Gastrocnemius medialis (tissue), 4 donors: ENCODE data around the gene NUP205. TPM values are rescaled to one million over a fixed set of nuclear protein-coding genes. Genes with fewer than 3 reads are reported as not detected.
A peak's percentile ranks its signal among the peaks of the same experiment; 100 is the strongest.
"Not testable (repeated sequence)": the region's sequence is repeated elsewhere in the genome, so short reads cannot be mapped to it uniquely, and the experiment has no call there.

Experiments used
- ATAC-seq, 2 donors: fragments of 150-250 bp; one replicate each; pipeline ENCODE4 v1.9.1; 2016
- DNase-seq, 2 donors: peaks; one replicate each; pipeline ENCODE4 v3.0.0-alpha.2; 2019
- H3K27ac ChIP-seq, 4 donors: fragments of 200-600 bp; sonication (generic); 1 replicate in 1 of 4; 2 replicates in 3 of 4; pipeline ENCODE4 v1.5.1; 2016 to 2018; ENCODE audit warnings: mild to moderate bottlenecking in 2 of 4, moderate library complexity in 1 of 4
- H3K27me3 ChIP-seq, 3 donors: fragments of 200-600 bp; sonication (generic) in 2 of 3; 1 replicate in 1 of 3; 2 replicates in 2 of 3; pipeline versions ENCODE4 v1.5.1 to v1.6.0; 2016 to 2019; ENCODE audit warnings: mild to moderate bottlenecking in 1 of 3, moderate library complexity in 1 of 3
- H3K36me3 ChIP-seq, 2 donors: fragments of 200-600 bp; sonication (generic) in 1 of 2; one replicate each; pipeline ENCODE4 v1.5.1; 2017 to 2018
- H3K4me1 ChIP-seq, 2 donors: fragments of 200-600 bp; sonication (generic) in 1 of 2; one replicate each; pipeline ENCODE4 v1.5.1; 2016 to 2017; ENCODE audit warnings: mild to moderate bottlenecking in 2 of 2
- H3K4me3 ChIP-seq, 4 donors: fragments of 200-600 bp; sonication (generic) in 3 of 4; 1 replicate in 1 of 4; 2 replicates in 3 of 4; pipeline ENCODE4 v1.5.1; 2016 to 2019; ENCODE audit warnings: mild to moderate bottlenecking in 2 of 4
- H3K9me3 ChIP-seq, 3 donors: fragments of 200-600 bp; sonication (generic) in 2 of 3; 1 replicate in 1 of 3; 2 replicates in 2 of 3; pipeline ENCODE4 v1.5.1; 2016 to 2019
- CTCF ChIP-seq, 5 experiments: fragments of 450-650 bp in 3 of 5; fragments of 200-600 bp in 2 of 5; sonication (generic) in 2 of 5; IDR thresholded peaks in 4 of 5; conservative IDR thresholded peaks in 1 of 5; 1 replicate in 4 of 5; 2 replicates in 1 of 5; pipeline ENCODE4 v1.5.1; 2016 to 2019; ENCODE audit warnings: antibody characterized with exemption in 5 of 5, mild to moderate bottlenecking in 3 of 5, moderate library complexity in 3 of 5
- POLR2A ChIP-seq, 2 donors: fragments of 450-650 bp; IDR thresholded peaks; one replicate each; pipeline ENCODE4 v1.6.1; 2017; ENCODE audit warnings: antibody characterized with exemption in 2 of 2, mild to moderate bottlenecking in 2 of 2, moderate library complexity in 2 of 2
- in situ Hi-C, 4 donors: fragments of 200-750 bp; cut with MboI; loops; one replicate each; pipeline versions ENCODE4 v1.15.0 to v1.8.0; 2017; ENCODE audit warnings: low sequenced_read_pairs in 4 of 4
- intact Hi-C: fragments of 100-400 bp; cut with DNase I; formaldehyde crosslinking; loops from one replicate; pipeline ENCODE4 v1.15.1; 2023; ENCODE audit warnings: low total_unique reads
- total RNA-seq, 4 donors: library from RNA; depleted of rRNA; stranded (reverse); fragments of >200 nt; gene quantifications; one replicate each; pipeline versions ENCODE4 v1.1.0 to v1.2.3, GENCODE V29; 2016

Gene NUP205
- total RNA-seq, 4 donors from 2014 or later: 12.7 to 33.5 (median 23.6) TPM

DNA sequence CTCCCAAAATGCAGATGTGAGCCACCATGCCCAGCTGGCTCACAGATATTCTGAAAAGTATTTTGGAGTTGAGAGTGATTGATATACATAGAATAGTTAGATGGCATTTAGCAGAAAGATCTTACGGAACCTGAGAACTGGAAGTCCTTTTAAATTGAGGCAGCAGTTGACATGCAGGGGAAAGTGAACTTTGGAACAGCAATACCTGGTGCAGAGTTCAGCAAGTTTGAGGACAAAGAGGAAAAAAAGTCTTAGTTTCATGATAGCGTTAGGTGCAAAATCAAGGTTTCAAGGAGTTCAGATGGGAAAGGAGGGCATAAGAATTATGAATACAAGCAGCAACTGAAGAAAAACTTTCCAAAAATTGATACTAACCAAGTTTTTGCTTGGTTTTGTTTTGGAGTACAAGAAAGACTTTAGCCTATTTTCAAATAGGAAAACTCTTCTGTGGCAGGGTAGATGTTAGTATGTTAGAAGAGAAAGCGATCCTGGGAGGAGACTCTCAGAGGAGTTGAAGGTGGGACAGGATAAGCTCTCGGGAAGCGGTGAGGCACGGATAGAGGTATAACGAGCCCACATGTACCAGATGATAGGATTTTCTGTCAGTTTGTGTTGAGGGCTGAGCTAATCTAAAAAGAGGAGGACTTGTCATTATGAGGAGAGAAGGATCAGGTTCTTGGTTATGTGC lies 76.6 kb downstream of the NUP205 start:
- TF ChIP-seq POLR2A (IDR thresholded peaks at IDR 0.05) (no peak), CTCF (IDR thresholded peaks at IDR 0.05 in 4 of 5, conservative IDR thresholded peaks at IDR 0.05 in 1 of 5) (no peak)
- no peak overlapping the region for H3K4me3 ChIP-seq
- peaks cover 0 to 62% of the 10 kb centered on the region in 2 donors for H3K36me3 ChIP-seq
- no peaks in the 10 kb centered on the region for H3K9me3 ChIP-seq
- ATAC-seq: no peak
- H3K27ac ChIP-seq: no peak overlapping the region
- intact Hi-C loops (no loop called here), in situ Hi-C loops (loop anchor here in 1 of 4 donors (25.0 kb wide), 1 partner anchor 347 kb away; no protein-coding TSS in a partner anchor)
- no peaks in the 10 kb centered on the region for H3K27me3 ChIP-seq
- no peaks in the 10 kb centered on the region for H3K4me1 ChIP-seq
- no peak for DNase-seq

DNA sequence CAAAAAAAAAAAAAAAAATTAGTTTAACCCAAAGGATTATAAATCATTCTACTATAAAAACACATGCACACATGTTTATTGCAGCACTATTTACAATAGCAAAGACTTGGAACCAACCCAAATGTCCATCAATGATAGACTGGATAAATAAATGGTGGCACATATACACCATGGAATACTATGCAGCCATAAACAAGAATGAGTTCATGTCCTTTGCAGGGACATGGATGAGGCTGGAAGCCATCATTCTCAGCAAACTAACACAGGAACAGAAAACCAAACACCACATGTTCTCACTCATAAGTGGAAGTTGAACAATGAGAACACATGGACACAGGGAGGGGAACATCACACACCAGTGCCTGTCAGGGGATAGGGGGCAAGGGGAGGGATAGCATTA lies 82.0 kb downstream of the NUP205 start:
- intact Hi-C loops: not testable (repeated sequence)
- peaks cover 0 to 58% of the 10 kb centered on the region in 2 donors for H3K36me3 ChIP-seq

GRCh38 chr7:135644154-135644553 lies 86.4 kb downstream of the NUP205 start:
- in situ Hi-C loops: loop anchor here in 3 of 4 donors (10.0 to 25.0 kb wide), 2 partner anchors 357 to 359 kb away; no protein-coding TSS in a partner anchor
- ATAC-seq (no peak), DNase-seq (no peak)
- no peak for TF ChIP-seq CTCF (IDR thresholded peaks at IDR 0.05 in 4 of 5, conservative IDR thresholded peaks at IDR 0.05 in 1 of 5)
- TF ChIP-seq POLR2A (IDR thresholded peaks at IDR 0.05): no peak
- Histone ChIP-seq H3K4me1 (no peaks in the 10 kb centered on the region), H3K27me3 (no peaks in the 10 kb centered on the region), H3K36me3 (peaks cover 0 to 47% of the 10 kb centered on the region in 2 donors), H3K27ac (no peak overlapping the region), H3K4me3 (no peak overlapping the region), H3K9me3 (no peaks in the 10 kb centered on the region)
- intact Hi-C loops: loop anchor here (2.0 kb wide), 1 partner anchor 363 kb away; no protein-coding TSS in a partner anchor

More for the DNA sequence above, 82.0 kb downstream of the NUP205 start:
- not testable (repeated sequence) for DNase-seq, H3K27ac ChIP-seq, H3K4me3 ChIP-seq, H3K4me1 ChIP-seq, H3K9me3 ChIP-seq, H3K27me3 ChIP-seq, ATAC-seq
- in situ Hi-C loops: loop anchor here in 3 of 4 donors (10.0 to 25.0 kb wide), 2 partner anchors 352 to 355 kb away; no protein-coding TSS in a partner anchor

- no peaks in the 10 kb centered on the region for H3K27me3 ChIP-seq
- in situ Hi-C loops (loop anchor here in 3 of 4 donors (10.0 to 25.0 kb wide), 2 partner anchors 357 to 360 kb away; no protein-coding TSS in a partner anchor), intact Hi-C loops (loop anchor here (2.0 kb wide), 1 partner anchor 364 kb away; no protein-coding TSS in a partner anchor)
- H3K27ac ChIP-seq: no peak overlapping the region
- no peak overlapping the region for H3K4me3 ChIP-seq
- ATAC-seq (no peak), DNase-seq (no peak)
- H3K9me3 ChIP-seq: no peaks in the 10 kb centered on the region
- TF ChIP-seq POLR2A (IDR thresholded peaks at IDR 0.05) (no peak), CTCF (IDR thresholded peaks at IDR 0.05 in 4 of 5, conservative IDR thresholded peaks at IDR 0.05 in 1 of 5) (no peak)
- H3K4me1 ChIP-seq: no peaks in the 10 kb centered on the region
- peaks cover 0 to 42% of the 10 kb centered on the region in 2 donors for H3K36me3 ChIP-seq
These were observed 87.0 kb downstream of the NUP205 start for GRCh38 chr7:135644729-135645128.

DNA sequence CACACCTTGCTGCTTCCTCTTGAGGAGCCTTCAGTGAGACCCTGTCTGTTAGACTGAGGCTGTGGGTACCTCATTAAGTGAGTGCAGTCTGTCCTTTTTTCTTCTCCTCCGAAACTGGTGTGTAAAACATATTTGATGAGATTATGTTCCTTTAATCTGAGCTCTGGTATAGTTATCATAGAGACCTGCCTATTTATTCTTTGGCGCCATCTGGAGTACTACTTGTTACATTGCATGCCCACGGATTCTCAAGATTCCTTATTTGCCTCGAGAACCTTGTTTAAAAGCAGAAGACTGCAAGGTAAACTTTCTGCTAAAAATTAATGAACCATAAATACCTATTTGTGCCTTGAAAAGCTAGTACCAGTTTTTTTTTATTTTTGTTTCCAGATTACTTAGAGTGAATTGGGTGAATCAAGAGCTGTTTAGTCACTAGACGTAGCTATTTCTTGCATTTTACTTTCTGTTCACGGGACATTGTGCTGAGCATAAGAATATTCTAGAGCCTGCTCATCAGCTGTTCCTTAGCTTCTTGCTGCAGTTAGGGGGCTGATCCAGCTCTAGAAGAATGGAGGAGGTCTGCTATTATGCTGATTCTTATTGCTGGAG lies 87.7 kb downstream of the NUP205 start:
- Histone ChIP-seq H3K4me1 (no peaks in the 10 kb centered on the region), H3K36me3 (peaks cover 0 to 37% of the 10 kb centered on the region in 2 donors), H3K27ac (no peak overlapping the region), H3K27me3 (no peaks in the 10 kb centered on the region), H3K4me3 (no peak overlapping the region), H3K9me3 (no peaks in the 10 kb centered on the region)
- intact Hi-C loops (loop anchor here (2.0 kb wide), 1 partner anchor 365 kb away; no protein-coding TSS in a partner anchor), in situ Hi-C loops (loop anchor here in 3 of 4 donors (10.0 to 25.0 kb wide), 2 partner anchors 358 to 361 kb away; no protein-coding TSS in a partner anchor)
- TF ChIP-seq CTCF (IDR thresholded peaks at IDR 0.05 in 4 of 5, conservative IDR thresholded peaks at IDR 0.05 in 1 of 5): peak in 4 of 5 experiments; percentile 39 to 63 (median 50)
- TF ChIP-seq POLR2A (IDR thresholded peaks at IDR 0.05): no peak
- peak in 1 of 2 donors; percentile 53 for ATAC-seq
- no peak for DNase-seq
